Calu3 (cell line): Measurements from ENCODE around the gene SLC25A34. TPM values are rescaled to one million over a fixed set of nuclear protein-coding genes. Genes with fewer than 3 reads are reported as not detected.

Experiments
- BruUV-seq: library from RNA; stranded (reverse); fragments of 400-500 nt; replicated peaks from 2 replicates; lab custom pipeline; 2021; lab: Mats Ljungman, UMichigan
- CTCF ChIA-PET: fragments of 300-600 bp; sonication (Branson Sonifier 250); formaldehyde crosslinking; loops from one replicate; lab custom pipeline; 2022; ENCODE audit warnings: antibody characterized with exemption; lab: Charles Lee
- DNase-seq: peaks from one replicate; pipeline ENCODE4 v3.0.0; 2022
- H3K27ac Mint-ChIP-seq: one replicate; pipeline ENCODE4 v1.8.0; 2022; ENCODE audit warnings: mixed read lengths; ENCODE audit not compliant: unreplicated experiment
- H3K27me3 Mint-ChIP-seq: one replicate; pipeline ENCODE4 v1.8.0; 2022; ENCODE audit warnings: mixed read lengths; ENCODE audit not compliant: unreplicated experiment
- H3K36me3 Mint-ChIP-seq: one replicate; pipeline ENCODE4 v1.8.0; 2022; ENCODE audit warnings: mild to moderate bottlenecking, moderate library complexity, mixed read lengths; ENCODE audit not compliant: insufficient read depth, unreplicated experiment
- H3K4me1 Mint-ChIP-seq: one replicate; pipeline ENCODE4 v1.8.0; 2022; ENCODE audit warnings: mild to moderate bottlenecking, low read depth, mixed read lengths; ENCODE audit not compliant: unreplicated experiment
- H3K4me3 Mint-ChIP-seq: one replicate; pipeline ENCODE4 v1.8.0; 2022; ENCODE audit warnings: mild to moderate bottlenecking, low read depth, moderate library complexity, mixed read lengths; ENCODE audit not compliant: unreplicated experiment
- H3K9me3 Mint-ChIP-seq: one replicate; pipeline ENCODE4 v1.8.0; 2022; ENCODE audit warnings: low read depth, mixed read lengths; ENCODE audit not compliant: unreplicated experiment
- intact Hi-C: fragments of 100-400 bp; cut with micrococcal nuclease; formaldehyde crosslinking; loops from one replicate; pipeline ENCODE4 v1.10.0; 2022; ENCODE audit not compliant: unreplicated experiment
- total RNA-seq: library from RNA; stranded (reverse); gene quantifications from 2 replicates; pipeline ENCODE4 v1.2.3, GENCODE V29; 2022
- TF ChIP-seq, protein P1 (sequence below): fragments of 200-600 bp; IDR thresholded peaks from one replicate; pipeline ENCODE4 v1.8.0; 2022; ENCODE audit warnings: antibody characterized with exemption; ENCODE audit not compliant: unreplicated experiment

Gene SLC25A34
- total RNA-seq, 1 experiment from 2014 or later: 0.68 TPM

DNA sequence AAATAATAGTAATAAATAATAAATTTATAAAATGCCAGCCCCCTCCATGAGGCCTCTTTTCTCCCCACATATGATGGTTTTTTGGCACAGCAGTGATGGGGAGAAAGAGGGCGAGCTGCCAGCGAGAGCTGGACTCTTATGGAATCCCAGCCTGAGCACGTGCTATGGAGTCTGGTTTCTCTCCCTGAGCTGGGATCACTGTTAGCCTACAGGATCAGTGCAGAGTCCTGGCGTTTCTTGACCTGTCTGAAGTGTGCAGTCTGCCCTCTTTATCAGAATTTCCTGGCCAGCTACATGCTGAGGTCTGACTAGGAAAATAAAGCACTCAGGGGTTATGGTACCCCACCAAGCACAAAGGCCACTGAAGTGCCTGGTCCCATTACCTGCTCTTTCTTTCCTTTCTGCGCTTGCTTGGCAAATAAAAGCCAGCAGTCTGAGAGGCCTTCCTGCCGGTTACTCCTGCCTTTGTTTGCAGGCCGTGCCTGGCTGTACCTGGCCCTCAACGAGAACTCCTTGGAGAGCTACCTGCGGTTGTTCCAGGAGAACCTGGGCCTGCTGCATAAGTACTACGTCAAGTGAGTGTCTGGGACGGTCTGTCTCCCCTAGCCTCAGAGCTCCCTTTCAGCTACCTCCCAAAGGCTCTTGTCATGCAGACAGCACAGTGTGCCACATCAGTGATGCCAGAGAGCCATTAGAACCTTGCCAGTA lies 18.5 kb upstream of the SLC25A34 start:
- no peaks in the 10 kb centered on the region for H3K27me3 Mint-ChIP-seq
- intact Hi-C loops: no loop called here

DNA sequence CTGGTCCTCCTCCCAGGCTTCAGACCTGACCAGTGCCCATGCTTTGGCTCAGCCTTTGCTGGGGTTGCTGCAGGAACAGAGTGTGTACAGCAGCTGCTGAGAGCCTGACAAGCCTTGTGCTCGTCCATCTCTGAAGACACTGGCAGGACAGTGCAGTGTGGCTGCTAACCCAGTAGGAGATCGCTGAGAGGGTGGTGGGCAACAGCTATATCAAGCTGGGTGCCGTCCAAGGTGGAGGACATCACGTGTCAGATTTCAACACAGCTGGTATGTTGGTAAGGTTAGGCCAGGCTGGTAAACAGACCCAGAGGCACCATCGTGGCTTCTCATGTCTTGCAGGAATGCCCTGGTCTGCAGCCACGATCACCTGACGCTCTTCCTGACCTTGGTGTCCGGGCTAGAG lies 17.9 kb upstream of the SLC25A34 start:
- TF ChIP-seq, protein P1, sequence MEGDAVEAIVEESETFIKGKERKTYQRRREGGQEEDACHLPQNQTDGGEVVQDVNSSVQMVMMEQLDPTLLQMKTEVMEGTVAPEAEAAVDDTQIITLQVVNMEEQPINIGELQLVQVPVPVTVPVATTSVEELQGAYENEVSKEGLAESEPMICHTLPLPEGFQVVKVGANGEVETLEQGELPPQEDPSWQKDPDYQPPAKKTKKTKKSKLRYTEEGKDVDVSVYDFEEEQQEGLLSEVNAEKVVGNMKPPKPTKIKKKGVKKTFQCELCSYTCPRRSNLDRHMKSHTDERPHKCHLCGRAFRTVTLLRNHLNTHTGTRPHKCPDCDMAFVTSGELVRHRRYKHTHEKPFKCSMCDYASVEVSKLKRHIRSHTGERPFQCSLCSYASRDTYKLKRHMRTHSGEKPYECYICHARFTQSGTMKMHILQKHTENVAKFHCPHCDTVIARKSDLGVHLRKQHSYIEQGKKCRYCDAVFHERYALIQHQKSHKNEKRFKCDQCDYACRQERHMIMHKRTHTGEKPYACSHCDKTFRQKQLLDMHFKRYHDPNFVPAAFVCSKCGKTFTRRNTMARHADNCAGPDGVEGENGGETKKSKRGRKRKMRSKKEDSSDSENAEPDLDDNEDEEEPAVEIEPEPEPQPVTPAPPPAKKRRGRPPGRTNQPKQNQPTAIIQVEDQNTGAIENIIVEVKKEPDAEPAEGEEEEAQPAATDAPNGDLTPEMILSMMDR: no peak

More for the DNA sequence above, 18.5 kb upstream of the SLC25A34 start:
- H3K4me3 Mint-ChIP-seq: no peak overlapping the region
- no peaks in the 10 kb centered on the region for H3K9me3 Mint-ChIP-seq
- H3K27ac Mint-ChIP-seq: no peak overlapping the region
- no peak for DNase-seq
- H3K36me3 Mint-ChIP-seq: peaks cover 14% of the 10 kb centered on the region
- CTCF ChIA-PET: no interaction called here
- no TSS peak for BruUV-seq
- TF ChIP-seq, protein P1: no peak
- no peaks in the 10 kb centered on the region for H3K4me1 Mint-ChIP-seq

DNA sequence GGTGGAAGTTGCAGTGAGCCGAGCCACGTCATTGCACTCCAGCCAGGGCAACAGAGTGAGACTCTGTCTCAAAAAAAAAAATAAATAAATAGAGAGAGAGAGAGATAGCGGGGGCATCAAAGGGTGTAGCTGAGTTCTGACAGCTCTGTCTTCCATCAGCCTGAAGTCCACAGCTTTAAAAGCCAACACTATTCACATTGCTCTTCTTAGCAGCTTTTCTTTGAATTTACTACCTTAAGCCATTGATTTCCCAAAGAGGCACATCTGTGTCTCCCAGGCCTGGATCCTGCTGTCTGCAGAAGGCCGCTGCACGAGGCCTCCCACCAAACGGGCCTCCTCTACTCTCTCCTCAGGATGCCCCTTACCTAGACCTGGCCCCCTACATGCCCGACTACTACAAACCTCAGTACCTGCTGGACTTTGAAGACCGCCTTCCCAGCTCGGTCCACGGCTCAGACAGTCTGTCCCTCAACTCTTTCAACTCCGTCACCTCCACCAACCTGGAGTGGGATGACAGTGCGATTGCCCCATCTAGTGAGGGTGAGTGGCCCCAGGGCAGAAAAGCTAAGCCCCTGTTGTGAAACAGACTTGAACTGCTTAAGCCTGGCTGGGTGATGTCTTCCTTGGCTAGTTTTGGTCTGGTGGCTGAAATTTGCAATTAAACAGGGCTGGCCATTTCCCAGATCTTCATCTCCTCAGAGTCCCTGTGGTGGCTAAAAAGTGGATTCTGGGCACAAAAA lies 16.5 kb upstream of the SLC25A34 start:
- Mint-ChIP-seq H3K27me3 (no peaks in the 10 kb centered on the region), H3K9me3 (no peaks in the 10 kb centered on the region), H3K4me3 (no peak overlapping the region), H3K27ac (no peak overlapping the region), H3K36me3 (peaks cover 14% of the 10 kb centered on the region), H3K4me1 (no peaks in the 10 kb centered on the region)
- no TSS peak for BruUV-seq
- TF ChIP-seq, protein P1: no peak
- no peak for DNase-seq
- CTCF ChIA-PET: no interaction called here
- intact Hi-C loops: no loop called here

More for the DNA sequence above, 17.9 kb upstream of the SLC25A34 start:
- Mint-ChIP-seq H3K4me1 (no peaks in the 10 kb centered on the region), H3K36me3 (peaks cover 14% of the 10 kb centered on the region), H3K9me3 (no peaks in the 10 kb centered on the region), H3K27ac (no peak overlapping the region), H3K4me3 (no peak overlapping the region), H3K27me3 (no peaks in the 10 kb centered on the region)
- DNase-seq: no peak
- BruUV-seq: no TSS peak
- intact Hi-C loops: no loop called here
- CTCF ChIA-PET: no interaction called here

DNA sequence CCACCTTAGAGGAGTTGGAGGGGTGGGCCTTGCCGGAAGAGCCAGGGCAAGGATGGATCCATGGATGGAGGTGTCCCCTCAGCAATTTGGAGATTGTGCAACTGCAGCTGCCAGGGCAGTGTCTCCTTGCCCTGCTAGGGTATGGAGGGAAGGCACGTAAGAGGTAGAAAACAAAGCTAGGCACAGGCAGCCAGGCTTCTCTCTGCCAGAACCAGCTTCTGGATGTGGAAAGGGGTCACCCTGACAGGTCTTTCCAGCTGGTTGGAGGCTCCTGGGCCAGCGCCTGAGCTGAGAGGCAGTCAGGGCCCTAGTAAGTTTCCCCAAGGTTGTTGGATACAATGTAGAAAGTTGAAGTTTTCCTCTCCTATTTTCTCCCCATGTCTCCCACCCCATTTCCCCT lies 15.2 kb upstream of the SLC25A34 start:
- CTCF ChIA-PET: no interaction called here
- TF ChIP-seq, protein P1: no peak
- H3K4me3 Mint-ChIP-seq: no peak overlapping the region
- H3K9me3 Mint-ChIP-seq: no peaks in the 10 kb centered on the region
- BruUV-seq: no TSS peak
- no peaks in the 10 kb centered on the region for H3K4me1 Mint-ChIP-seq
- intact Hi-C loops: no loop called here
- H3K27ac Mint-ChIP-seq: no peak overlapping the region
- no peaks in the 10 kb centered on the region for H3K27me3 Mint-ChIP-seq
- peaks cover 14% of the 10 kb centered on the region for H3K36me3 Mint-ChIP-seq
- no peak for DNase-seq
